Spleen (tissue), 7 donors: ENCODE results near the gene LUC7L3.

ENCODE experiments used
- POLR2A ChIP-seq, 3 donors: fragments of 450-650 bp; IDR thresholded peaks; one replicate each; pipeline ENCODE4 v1.5.1; 2017; ENCODE audit warnings: antibody characterized with exemption in 3 of 3, mild to moderate bottlenecking in 1 of 3
- TF ChIP-seq, protein P1 (sequence below), 11 experiments: fragments of 200-600 bp in 7 of 11; fragments of 450-650 bp in 4 of 11; sonication (generic) in 4 of 11; IDR thresholded peaks in 8 of 11; conservative IDR thresholded peaks in 3 of 11; 1 replicate in 7 of 11; 2 replicates in 4 of 11; pipeline versions ENCODE4 v1.4.0 to v1.8.0; 2016 to 2021; ENCODE audit warnings: antibody characterized with exemption in 11 of 11, inconsistent platforms in 4 of 11, mild to moderate bottlenecking in 1 of 11
- donor health status: DM: no; HTN: no; CAD: no; lungs with moderate emphysema.
- donor health status: DM: no; HTN: no; CAD: no.
- donor health status: DM: no; HTN: no; CAD: no.

DNA sequence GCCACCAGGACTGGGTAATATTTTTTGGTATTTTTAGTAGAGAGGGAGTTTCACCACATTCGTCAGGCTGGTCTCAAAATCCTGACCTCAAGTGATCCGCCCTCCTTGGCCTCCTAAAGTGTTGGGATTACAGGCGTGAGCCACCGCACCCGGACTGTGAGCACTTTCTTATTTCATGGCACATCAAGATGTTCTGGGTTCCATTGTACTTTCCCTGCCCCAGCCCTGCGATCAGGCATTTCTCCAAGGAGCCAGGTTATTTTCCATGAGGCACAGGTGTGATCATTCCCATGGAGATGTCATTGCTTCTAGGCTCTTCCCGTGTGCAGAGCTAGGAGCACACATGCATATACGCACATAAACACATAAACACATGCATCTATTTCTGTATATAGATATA, 50.5 kb downstream of the LUC7L3 start:
- TF ChIP-seq, protein P1, sequence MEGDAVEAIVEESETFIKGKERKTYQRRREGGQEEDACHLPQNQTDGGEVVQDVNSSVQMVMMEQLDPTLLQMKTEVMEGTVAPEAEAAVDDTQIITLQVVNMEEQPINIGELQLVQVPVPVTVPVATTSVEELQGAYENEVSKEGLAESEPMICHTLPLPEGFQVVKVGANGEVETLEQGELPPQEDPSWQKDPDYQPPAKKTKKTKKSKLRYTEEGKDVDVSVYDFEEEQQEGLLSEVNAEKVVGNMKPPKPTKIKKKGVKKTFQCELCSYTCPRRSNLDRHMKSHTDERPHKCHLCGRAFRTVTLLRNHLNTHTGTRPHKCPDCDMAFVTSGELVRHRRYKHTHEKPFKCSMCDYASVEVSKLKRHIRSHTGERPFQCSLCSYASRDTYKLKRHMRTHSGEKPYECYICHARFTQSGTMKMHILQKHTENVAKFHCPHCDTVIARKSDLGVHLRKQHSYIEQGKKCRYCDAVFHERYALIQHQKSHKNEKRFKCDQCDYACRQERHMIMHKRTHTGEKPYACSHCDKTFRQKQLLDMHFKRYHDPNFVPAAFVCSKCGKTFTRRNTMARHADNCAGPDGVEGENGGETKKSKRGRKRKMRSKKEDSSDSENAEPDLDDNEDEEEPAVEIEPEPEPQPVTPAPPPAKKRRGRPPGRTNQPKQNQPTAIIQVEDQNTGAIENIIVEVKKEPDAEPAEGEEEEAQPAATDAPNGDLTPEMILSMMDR (IDR thresholded peaks at IDR 0.05 in 8 of 11, conservative IDR thresholded peaks at IDR 0.05 in 3 of 11), result no peak
- TF ChIP-seq POLR2A (IDR thresholded peaks at IDR 0.05), result no peak
